CD4-positive, alpha-beta T cell treated with Interleukin-4 for 4 hours (primary cell): ENCODE results near the gene GGNBP2.
A peak's percentile ranks its signal among the peaks of the same experiment; 100 is the strongest.
"Not testable (repeated sequence)": the region's sequence is repeated elsewhere in the genome, so short reads cannot be mapped to it uniquely, and the experiment has no call there.

ENCODE experiments used
- DNase-seq: peaks from one replicate; pipeline ENCODE4 v3.0.0-alpha.2; 2020

The GGNBP2 gene, protein sequence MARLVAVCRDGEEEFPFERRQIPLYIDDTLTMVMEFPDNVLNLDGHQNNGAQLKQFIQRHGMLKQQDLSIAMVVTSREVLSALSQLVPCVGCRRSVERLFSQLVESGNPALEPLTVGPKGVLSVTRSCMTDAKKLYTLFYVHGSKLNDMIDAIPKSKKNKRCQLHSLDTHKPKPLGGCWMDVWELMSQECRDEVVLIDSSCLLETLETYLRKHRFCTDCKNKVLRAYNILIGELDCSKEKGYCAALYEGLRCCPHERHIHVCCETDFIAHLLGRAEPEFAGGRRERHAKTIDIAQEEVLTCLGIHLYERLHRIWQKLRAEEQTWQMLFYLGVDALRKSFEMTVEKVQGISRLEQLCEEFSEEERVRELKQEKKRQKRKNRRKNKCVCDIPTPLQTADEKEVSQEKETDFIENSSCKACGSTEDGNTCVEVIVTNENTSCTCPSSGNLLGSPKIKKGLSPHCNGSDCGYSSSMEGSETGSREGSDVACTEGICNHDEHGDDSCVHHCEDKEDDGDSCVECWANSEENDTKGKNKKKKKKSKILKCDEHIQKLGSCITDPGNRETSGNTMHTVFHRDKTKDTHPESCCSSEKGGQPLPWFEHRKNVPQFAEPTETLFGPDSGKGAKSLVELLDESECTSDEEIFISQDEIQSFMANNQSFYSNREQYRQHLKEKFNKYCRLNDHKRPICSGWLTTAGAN

DNA sequence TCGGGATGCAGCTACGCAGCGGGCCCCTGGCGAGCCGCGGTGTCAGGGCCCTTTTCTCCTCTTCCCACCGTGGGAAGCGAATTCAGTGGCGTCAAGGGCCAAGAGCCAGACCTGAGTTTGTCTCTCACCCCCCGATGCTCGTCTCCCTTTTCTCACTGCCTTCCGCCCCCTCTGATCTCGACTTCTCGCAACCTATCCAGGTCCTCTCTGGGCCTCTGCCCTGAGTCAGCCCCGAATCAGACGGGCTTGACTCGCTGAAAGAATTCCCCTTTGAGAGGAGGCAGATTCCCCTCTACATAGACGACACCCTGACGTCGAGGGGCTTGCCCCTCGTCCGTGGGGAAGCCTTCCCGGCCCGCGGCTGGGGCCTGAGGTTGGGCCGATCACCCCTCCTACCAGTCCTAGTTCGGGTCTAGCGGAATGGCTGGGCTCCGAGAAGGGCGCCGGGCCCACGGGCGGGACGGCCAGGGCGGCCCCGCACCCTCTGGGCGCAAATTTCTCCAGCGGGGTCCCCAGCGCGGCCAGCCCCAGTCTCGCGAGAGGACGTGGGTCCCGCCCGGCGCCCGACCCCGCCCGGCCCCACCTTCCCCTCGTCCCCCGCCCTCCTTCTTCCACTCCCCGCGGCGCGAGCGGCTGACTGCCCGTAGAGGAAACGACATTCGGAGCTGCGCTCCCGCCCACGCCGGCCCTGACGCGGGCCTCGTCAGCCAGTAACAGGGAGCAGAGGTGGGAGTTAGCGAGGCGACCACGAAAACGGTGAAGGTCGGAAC, at the start of gene GGNBP2:
GGNBP2 (plus strand) TSS at position 613 of the 770 bp plus-strand sequence. CDS start 806 bp downstream, outside the sequence.
- DNase-seq, result peak; percentile 91

DNA sequence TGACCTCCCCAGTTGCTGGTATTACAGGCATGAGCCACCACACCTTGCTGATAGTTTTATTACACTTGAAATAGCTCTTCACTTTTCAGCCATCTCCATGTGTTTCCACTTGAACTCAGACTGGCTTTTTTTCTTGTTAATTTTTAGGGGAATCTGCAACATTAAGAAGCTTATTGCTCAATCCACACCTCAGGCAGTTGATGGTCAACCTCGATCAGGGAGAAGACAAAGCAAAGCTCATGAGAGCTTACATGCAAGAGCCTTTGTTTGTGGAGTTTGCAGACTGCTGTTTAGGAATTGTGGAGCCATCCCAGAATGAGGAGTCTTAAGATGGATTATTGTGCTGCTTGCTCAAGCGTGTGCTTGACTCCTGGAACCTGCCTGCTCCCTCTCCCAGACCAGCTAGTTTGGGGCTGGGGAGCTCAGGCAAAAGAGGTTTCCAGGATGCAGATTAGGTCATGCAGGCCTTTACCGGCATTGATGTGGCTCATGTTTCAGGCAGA, 49.6 kb upstream of the GGNBP2 start:
- DNase-seq, result no peak

DNA sequence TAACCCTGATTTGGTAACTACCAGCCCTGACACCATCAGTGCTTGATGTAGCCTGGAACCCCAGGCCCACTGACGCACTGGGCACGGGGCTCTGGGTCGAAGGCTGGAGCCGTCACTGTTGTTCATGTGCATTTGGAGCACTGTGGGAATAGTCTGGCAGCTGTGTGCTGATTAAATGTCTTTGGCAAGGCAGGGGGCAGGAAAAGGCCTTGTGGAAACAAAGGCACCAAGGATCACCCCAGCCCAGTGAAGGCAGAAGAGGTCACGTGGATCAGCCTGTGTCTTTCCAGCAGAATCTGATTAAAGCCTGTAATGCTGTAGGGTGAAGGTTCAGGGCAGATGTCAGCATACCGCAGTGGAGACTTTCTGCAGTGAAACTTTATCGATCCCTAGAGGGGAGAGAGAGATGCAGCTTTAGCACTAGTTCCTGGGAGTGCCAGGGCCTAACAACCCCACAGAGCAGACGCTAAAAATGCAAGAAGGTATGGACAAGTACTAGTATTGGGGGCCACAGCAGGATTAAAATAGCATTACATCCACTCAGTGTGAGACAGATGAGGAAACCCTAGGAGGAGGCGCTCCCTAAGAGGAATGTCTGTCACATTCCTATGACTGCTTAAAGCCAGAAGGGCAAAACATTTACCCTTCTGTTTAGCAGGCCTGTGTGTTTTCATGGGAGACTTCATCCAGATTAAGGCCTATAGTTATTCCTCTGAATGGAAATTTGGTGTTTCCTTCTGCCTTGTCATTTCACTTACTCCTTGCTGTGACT, 48.5 kb upstream of the GGNBP2 start:
- DNase-seq, result no peak

DNA sequence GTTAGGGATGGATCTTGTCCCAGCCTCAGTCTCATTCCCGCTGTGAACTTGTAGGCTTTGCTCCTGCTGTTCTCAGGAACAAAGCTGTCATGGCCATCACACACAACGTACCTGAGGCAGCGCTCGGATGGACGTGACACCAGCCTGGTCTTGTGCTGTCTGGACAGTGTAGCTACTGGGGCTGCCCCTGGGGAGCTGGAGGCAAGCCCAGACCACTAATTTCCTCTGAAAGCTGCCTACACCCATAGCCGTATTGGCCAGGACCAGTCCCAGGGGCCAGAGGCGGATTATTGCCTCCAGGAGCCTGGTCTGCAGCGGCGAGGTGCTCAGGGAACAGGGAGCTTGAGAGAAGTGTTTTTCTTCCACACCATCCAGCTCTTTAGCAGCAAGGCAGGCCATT, 46.6 kb upstream of the GGNBP2 start:
- DNase-seq, result no peak

DNA sequence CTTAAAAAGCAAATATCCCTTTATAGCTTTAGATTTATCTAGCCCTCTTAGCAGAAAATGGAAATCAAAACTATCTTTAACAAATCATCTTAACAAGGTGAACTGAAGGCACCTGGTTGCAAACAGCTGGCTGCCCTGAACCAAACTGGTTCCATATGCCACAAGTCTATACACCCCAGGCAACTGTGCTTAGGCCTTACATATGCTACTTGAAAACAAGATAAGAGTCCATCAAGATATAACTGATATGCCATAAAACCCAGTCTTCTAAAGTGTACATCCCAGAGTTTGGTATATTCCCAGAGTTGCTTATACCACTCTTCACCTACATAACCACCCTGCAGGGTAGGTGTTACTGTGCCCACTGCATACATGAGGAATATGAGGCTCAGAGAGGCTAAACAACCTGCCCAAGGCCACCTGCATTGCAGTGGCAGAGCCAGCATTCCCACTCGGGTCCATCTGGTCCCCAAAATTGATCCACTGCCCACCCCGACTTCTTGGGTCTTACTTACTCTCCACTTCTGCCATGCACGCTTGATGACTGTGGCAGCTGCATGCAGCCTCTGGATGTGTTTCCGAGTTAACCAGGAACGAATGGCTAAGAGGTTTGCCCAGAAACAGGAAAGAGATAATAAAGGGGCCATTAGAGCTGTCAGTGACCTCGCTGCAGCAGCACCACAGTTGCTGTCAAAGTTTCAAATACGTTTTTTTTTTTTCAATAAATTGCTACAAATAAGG, 46.0 kb upstream of the GGNBP2 start:
- DNase-seq, result no peak

DNA sequence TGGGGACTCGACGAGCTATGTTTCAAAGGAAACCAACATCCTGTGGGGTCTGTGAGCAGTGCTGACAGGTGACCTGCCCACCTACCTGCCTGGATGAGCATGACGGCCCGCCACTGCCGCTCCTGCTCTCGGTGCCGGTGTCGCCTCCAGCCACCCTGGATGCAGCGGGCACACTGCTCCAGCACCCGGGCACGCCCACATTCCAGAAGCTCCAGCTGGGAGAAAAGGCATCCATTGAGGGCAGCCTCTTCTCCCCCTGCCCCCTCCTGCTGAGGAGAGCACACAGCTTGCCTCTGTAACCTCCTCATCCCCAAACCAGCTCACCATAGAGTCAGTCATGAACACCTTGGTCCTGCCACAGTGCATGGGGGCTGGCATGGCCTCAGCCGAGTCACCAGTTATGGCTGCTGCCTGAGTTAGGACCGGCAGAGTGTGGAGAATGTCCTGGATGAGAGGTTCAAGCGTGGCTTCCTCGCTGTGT, 43.9 kb upstream of the GGNBP2 start:
- no peak for DNase-seq

DNA sequence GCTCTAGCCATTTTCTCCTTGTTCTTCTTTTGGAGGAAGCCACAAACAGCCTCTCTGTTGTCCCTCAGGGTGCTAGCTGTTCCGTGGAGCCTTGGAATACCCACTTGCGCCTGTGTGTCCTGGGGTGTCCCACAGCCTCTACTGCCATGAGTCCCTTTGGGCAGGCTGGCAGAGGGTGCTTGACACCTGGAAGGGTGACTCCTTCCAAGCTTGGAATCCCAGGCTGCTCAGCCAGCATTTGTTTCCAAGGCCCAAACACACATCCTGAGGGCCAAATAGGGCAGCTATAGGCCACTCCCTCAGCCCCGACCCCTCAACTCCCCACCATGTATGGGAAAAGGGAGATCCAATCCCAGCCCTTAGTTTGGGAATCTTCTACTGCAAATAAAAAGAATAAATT, 43.4 kb upstream of the GGNBP2 start:
- no peak for DNase-seq

DNA sequence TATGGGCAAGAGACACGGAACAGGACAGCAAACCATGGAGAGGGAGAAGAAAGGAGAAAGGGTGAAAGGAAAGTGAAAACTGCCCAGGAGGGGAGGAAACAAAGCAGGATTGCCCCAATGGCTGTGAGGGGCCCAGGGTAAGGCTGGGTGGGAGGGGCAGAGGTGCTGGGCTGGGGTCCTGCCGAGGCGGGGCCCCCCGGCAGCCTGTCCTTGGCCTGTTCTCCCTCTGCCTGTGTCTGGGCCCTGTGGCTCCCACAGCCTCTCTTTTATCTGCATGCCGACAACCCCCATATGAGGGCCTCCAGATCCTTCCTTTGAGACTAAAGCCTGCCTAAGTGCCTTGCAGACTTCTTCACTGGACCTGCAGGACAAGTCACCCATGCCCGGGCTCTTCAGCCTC, 42.8 kb upstream of the GGNBP2 start:
- no peak for DNase-seq

DNA sequence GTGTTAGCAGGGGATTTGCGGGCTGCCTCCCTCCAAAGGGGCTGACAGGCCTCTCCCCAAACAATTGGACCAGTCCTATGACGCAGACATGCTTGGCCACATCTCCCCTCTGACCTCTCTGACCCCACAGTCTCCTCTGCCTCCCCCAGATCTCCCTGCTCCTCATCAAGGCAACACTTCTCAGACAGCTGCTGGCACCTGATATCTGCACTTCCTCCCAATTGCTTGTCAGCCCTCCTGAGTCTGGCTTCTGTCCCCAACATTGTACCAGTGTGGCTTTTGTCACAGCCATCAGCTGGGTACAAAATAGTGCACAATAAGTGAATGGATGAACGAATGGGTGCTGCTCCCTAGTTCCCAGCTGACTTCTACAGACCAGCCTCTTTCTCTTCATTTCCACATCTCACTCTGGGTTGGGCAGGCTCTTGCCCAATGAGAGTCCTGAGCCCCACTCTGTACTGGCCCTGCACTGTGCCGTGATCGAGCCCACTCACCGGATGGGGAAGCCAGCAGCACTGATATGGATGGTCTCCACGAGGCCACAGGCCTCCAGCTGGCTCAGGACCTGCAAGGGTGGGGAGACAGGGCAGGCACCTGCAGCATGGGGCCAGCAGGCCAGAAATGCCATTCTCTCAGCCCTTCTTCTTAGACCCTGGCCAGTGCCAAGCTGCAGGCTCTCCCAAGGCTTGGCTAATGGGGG, 41.1 kb upstream of the GGNBP2 start:
- DNase-seq, result no peak

DNA sequence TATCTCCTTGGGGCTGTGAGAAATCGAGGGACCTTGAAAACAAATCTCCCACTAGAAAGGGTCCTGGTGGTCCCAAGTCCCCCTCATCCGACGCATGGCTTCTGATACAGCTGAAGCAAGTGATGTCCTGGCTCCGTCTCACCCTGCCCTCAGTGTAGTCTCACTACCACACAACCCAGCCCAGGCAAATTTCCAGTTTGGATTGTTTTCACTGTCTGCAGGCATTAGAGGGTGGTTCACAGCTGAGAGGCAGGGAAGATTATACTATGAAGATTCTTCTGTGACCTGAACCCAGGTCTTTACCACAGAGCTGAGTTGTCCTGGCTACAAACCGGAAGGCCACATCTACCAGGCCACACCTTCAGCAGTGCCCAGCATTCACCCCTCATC, 40.6 kb upstream of the GGNBP2 start:
- no peak for DNase-seq

DNA sequence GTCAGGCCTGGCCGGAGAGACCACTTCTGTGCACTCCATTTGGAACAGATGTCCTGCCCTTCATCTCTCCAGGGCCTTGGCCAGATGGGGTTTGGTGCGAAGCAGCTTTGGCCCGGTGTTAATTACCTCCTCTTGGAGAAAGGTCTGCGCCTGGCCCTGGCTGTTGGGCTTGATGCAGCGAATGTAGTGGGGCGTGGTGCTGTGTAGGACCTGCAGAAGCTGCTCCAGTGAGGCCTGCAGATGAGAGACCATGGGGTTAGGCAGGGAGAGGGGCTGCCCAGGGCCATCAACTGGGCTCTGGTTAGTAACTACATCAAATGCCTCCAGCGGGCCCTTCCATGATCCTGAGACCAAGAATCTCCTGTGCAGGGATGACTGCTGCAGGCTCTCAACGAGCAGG, 39.5 kb upstream of the GGNBP2 start:
- no peak for DNase-seq

DNA sequence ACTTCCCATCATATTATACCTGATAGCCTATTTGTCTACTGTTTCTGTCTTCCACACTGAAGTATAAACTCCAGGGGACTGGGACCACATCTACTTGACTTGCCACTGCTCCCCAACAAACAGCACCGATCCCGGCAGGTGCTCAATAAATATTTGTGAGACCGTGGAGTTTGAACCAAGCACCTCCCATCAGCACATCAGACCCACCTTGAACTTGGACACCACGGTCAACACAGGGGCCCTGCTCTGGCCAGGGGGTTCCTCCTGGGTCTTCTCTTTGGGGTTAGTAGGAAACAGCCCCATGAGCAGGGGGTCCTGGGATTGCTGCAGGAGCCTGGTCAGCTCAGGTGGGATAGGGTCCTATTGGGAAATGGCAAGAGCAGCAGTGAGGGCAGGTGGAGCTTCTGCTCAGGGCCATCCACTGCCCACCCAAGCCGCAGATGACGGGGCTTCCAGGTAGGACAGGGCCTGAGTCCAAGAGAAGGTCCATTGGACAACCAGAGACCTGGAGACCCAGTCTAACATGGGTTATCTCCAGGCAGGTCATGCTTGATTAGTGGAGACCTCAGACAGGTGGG, 38.4 kb upstream of the GGNBP2 start:
- no peak for DNase-seq

DNA sequence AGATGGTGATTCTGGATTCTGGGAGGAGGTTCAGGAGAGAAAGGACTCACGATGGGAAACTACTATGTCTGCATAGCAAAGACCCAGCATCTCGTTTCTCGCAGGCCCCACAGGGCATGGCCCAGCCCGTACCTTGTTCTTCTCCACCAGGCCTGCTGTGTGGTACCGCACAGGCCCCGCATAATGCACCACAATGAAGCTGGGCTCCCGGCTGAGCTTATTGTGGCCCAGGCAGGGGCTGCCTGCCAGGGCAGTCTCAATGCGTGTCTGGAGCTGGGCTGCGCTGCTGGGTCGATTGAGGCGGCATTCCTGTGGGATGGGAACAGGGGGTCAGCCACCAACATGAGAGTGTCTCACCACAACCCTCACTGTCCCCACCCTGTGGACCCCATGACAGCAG, 37.9 kb upstream of the GGNBP2 start:
- no peak for DNase-seq

DNA sequence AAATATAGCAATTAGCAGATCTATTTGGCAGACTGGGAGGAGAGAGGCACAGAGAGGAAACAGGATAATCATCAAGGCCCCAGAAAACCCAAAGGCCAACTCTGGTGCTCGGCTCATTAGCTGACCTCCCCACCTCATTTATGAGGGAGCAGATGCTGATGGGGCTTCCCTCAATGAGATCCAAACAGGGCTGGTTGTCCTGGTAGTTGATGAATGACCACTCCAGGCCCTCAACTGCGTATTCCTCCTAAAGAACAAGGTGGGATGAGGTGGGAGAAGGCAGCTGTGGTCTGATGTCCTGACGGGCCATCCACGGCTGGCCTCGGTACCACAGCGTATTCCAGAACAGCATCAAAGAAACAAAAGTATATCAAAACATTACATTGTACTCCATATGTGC, 37.5 kb upstream of the GGNBP2 start:
- no peak for DNase-seq

DNA sequence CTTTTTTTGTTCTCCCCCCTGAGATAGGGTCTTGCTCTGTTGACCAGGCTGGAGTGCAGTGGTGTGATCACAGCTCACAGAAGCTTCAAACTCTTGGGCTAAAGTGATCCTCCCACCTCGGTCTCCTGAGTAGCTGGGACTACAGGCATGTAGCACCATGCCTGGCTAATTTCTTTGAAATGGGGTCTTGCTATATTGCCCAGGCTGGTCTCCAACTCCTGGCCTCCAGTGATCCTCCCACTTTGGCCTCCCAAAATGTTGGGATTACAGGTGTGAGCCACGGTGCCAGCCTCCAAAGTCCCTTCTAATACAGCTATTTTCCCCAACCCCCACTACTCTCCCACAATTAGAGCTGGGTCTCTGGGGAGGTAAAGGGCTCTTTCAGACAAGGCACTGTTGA, 36.3 kb upstream of the GGNBP2 start:
- DNase-seq, result not testable (repeated sequence)

DNA sequence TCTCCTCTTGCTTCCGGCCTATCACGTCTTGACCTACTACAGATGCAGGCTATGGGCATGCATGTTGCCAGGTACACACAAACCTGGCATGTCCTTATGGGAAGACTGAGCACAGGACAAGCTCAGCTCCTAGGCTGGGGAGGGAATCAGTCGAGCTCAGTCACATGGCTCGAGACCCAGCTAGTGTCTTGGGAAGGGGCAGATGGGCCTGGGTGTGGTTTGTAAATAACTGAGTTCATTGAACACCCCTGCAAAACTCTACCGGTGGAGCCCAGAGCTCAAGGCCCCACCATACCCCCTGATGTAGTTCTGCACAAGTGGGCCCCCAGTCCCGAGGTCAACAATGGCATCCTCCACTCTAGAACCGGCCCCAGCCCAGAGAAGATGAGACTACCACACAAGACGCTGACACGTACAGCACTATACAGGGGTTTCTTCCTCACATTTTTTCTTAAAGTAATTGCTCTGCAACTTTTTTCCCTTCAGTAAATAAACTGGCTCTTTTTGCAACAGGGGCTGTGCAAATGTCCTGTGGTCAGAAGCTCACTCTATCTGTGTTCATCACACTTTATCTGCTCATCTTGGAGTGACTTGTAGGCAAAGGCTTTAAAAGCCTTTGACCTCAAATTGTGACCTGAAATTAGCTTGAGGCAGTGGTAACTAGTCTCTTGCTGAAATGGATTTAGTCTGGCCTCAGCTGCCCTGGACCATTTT, 35.3 kb upstream of the GGNBP2 start:
- DNase-seq, result no peak

DNA sequence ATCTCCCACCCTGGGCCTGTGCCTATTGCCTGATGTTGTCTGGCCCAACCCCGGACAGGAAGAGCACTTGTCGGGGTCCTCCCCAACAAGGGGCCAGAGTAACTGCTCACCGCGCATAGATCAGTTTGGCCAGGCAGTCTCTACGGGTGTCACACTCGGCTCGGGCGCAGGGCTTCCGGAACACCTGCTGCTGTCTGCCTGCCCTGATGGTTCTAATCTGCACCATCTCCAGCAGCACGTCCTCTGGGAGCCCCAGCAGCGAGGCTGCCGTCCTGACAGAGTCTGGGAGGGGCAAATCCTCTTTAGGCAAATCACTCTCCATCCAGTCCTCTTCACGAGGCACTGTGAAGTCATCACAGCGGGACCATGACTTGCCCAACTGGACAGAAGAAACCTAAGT, 34.1 kb upstream of the GGNBP2 start:
- DNase-seq, result no peak

DNA sequence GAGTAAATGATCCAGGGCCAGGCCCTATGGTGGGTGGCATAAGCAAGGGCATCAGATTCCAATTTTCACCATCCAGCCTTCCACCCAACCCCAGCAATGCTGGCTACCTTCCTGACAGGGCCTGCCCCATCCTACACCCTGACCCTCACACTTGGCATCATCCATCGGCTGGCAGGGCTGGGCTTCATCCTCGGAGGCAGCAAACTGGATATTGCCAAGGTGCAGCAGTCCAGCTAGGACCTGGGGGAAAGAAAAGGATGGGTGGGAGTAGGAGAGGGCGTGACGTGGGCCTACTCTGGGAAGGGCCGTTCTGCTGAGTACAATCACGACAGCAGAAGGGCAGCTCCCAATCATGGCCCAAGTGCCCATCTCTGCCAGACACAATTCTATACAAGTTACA, 33.5 kb upstream of the GGNBP2 start:
- DNase-seq, result no peak

DNA sequence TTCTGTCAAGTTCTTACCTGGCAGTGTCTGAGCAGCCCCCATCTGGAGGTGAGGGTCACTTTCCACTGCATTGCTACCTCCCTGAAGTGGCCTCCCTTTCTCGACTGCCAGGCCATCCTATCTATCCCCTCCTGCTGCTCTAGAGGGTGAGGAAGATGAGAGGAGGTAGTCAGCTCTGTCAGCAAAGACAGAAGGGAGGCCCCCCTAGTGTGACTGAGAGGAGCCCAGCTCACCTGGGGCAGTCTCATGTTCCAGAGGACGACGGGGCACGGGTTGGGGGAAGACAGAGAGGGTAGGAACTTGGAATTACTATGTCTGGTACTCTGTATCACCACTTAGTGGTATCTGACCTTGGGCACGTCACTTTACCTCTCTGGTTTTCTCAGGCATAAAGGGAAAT, 32.1 kb upstream of the GGNBP2 start:
- DNase-seq, result no peak

DNA sequence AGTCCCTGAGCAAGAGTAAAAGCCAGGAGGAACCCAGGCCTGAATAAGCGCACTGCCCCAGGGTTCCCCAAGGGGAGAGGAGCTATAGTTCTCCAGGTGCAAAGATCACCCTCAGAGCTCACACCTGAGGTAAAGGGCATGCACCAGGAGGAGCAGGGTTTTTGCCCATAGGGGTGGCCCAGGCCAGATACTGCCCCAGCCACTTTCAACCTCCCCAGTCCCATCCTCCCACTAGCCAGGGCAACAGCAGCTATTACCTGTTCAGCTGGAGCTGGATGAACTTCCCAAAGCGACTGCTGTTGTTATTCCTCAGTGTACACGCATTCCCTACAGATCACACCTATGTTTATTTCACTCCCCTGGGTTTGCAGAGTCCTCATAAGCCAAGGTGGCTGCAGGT, 29.9 kb upstream of the GGNBP2 start:
- no peak for DNase-seq
